DMS79 (cell line): Measurements from ENCODE around the gene MBD5.

Experiments
- DNase-seq: peaks from one replicate; lab custom pipeline; 2025; lab: John Stamatoyannopoulos, UW

The MBD5 gene

GRCh38 chr2:148475626-148476025, 454.7 kb downstream of the MBD5 start:
- no peak for DNase-seq

GRCh38 chr2:148479398-148479797, 458.5 kb downstream of the MBD5 start:
- DNase-seq = no peak

- DNase-seq = no peak
Measured at GRCh38 chr2:148483665-148484064, 462.8 kb downstream of the MBD5 start.

DNA sequence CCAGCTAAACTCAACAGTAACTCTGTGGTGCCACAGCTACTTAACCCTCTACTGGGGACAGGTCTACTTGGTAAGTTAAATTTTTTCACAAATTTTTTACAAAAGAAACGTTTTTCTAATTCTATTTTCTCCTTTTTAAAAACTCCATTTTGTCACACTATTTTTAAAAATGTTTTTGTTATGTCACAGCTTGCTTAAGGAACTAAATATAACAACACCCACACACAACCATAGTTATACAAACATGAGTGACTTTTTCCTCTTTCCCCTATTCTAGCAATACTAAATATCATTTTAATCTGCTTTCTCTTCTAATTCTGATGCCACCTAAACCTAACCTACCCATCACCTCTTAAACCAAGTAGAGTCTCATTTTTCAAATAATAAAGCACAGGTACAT, 463.2 kb downstream of the MBD5 start:
- DNase-seq = no peak

- DNase-seq = no peak
Measured at GRCh38 chr2:148486655-148487054, 465.8 kb downstream of the MBD5 start.

DNA sequence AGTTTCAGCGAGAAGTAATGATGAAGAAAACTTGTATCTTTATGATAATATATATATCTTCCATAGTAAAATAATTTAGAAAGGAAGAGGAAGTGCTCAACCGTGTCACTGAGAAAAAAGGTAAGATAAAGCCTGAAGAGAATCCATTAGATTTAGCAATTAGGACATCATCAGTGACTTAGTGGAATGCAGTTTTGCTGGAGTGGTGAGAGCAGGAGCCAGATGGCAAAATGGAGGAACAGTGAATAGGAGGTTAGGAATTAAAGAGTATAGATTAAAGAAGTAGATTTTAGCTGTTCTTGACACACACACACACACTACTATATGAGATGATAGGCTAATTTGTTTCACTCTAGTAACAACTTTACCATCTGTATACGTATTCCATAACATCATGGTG, 466.5 kb downstream of the MBD5 start:
- DNase-seq = no peak

DNA sequence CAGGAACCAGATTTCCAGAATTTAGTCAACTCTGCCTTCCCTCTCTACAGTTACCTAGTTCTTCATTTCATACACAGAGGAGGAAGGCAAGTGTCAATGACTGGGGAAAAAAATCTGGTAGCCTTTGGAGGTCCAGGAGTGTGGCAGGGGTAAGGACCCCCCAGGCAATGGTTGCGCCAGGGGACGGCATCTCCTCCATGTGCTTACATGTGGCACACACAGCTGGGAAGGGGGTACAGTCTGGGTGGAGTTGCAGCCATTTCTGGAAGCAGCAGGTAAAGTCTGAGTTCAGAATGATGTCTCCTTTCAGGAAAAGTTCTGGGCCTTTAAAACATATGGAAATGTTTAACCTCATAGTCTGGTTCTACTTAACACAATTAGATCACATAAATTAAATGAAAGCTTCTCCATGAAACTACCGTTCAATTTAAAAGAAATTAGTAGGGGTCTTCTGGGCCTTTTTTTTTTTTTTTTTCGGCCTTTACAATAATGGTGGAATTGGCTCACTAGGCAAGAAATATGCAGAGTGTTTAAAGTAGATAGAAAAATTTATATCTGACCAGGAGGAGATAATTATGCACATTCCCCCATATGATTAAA, 470.0 kb downstream of the MBD5 start:
- DNase-seq = no peak

- DNase-seq = no peak
Measured at GRCh38 chr2:148493822-148494563, 473.1 kb downstream of the MBD5 start.

DNA sequence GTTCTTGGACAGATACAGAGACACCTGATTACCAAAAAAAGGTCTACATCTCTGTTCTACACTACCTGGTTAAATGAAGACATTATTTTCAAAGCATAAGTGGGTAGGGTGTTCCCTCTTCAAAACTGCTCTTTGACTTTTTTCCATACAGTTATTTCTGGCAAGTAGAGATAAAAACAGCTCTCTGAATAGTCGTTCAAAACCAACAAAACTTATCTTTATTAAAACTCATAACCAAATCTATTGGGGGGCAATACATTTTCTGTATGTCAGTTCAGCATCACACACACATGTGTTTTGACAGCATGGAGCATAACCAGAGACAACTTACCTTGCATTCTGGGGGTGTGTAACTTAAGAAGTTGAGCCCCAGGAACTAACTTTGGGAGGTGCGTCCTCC, 474.7 kb downstream of the MBD5 start:
- DNase-seq = no peak

- DNase-seq = no peak
Measured at GRCh38 chr2:148501545-148501944, 480.7 kb downstream of the MBD5 start.

DNA sequence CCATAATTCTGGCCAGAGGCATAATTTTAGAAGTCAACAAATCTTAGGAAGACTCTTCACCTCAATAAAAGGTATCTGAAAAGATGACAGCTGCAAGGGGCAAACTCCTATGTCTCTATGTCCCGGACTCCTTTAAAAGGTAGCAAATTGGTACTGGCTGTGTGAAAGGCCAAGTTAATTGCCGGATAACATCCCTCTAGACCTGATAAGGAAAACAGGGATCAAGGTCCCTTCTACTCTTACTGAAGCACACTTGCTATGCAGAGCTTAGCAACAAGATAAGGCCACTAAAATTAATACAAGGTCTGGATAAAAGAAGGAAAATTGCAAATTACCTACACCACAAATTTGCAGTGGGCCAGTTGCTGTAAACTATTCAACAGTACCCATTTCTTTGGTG, 482.6 kb downstream of the MBD5 start:
- DNase-seq = no peak

- DNase-seq = no peak
Measured at GRCh38 chr2:148507970-148508369, 487.1 kb downstream of the MBD5 start.

GRCh38 chr2:148508878-148509287, 488.0 kb downstream of the MBD5 start:
- no peak for DNase-seq

DNA sequence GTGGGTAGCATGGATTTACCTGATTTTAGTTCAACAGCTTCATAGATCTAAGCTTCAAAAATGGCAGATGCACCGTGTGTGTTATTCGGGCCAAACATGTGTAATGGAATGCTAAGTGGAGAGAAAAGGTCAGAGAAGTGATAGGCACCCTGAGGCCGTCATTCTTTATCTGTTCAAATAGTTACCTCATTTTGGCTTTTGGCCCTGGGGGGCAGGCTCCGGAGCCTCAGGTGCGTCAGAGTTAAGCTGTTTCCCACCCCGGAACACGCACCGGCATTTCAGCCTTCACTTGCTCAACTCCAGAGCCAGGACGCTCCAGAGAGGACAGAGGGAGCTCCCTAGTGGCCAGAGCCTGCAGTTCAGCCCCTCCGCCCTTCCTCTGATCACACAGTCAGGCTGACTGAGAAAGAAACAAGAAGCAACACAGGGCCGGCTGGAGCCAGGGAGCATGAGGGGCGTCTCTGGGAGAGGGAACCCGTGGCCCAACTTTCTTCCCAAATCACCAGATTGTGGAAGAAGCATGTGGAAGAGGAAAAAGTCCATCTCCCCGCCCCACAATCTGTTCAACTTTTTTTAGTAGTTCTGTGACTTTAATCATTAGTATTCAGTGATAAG, 488.5 kb downstream of the MBD5 start:
- no peak for DNase-seq

- DNase-seq = no peak
Measured at GRCh38 chr2:148511883-148512282, 491.0 kb downstream of the MBD5 start.

DNA sequence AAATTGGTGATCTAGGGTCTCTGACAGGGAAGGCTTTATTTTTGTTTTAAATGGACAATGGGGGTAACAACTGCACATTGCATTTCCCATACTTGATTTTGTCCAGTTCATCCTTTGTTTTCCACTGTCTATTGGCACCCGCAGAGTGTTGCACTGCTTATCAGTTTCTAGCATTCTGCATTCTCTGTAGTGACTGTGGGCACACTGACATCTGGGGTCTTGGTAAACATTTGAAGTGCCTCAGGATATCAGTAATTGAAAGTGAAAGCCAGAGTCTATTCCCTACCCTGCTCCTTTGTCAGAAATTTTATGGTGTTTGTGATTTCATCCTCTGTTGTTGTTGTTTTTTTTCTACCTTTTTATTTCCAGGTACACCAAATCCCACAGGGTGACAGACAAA, 491.6 kb downstream of the MBD5 start:
- DNase-seq = no peak

DNA sequence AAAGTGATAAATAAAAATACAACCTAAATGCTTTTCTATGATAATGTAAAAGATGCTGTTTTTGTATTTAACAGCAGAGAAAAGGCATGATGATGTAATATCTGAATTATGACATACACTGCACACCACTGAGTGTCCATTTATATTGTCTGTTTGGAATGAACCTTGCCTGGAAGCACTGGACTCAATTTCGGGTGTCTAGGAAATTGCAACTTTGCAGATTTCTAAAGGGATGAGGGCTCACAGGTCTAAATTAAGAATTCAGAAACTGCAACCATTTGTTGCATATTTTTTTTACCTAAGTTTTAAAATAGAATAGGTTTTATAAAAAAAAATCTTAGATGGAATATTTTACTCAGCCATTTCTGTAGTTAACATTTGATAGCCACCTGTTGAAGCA, 492.5 kb downstream of the MBD5 start:
- no peak for DNase-seq

DNA sequence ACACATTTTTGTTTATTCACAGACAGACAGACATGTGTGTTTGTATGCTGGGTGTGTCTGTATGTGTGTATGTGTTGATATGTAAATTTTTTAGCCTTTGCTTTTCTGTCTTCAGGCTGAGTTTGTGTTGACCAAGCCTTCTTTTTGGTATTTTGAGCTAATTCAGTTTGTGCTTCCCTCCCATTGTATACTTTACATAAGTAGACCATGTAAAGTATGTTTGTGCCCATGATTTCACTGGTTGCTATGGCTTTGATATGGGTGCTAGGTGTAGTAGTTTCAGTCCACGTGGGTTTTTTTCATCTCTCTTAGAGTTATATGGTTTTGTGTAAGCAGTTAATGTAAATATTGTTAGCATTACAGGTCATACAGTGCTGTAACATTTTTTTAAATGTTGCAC, 494.2 kb downstream of the MBD5 start:
- no peak for DNase-seq

GRCh38 chr2:148515976-148516375, 495.1 kb downstream of the MBD5 start:
- DNase-seq = no peak

GRCh38 chr2:148517296-148517695, 496.4 kb downstream of the MBD5 start:
- no peak for DNase-seq

- DNase-seq = no peak
Measured at GRCh38 chr2:148517822-148518221, 496.9 kb downstream of the MBD5 start.

- no peak for DNase-seq
Measured at GRCh38 chr2:148519013-148519412, 498.1 kb downstream of the MBD5 start.

DNA sequence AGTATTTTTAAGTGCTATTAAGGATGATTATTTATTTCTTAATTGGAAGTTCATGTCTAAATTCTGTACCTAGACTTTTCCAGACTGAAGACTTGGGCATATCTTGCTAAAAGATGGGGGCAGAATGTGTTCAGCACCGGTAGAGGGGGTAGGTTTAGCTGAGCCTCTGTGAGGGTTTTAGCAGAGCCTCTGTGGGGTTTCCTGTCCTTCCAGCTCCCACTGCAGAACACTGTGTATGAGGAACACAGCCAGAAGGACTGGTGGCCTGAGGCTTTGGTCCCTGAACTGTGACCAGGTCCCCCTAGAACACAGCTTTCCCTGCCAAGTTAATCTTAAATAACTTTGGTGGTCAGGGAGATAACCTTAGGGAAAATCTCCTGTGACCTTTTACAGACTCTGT, 500.3 kb downstream of the MBD5 start:
- DNase-seq = no peak

GRCh38 chr2:148523315-148523714, 502.4 kb downstream of the MBD5 start:
- DNase-seq = no peak
